ENCODE measurements around the gene VAV3. TPM values are rescaled to one million over a fixed set of nuclear protein-coding genes. Genes with fewer than 3 reads are reported as not detected.
A peak's percentile ranks its signal among the peaks of the same experiment; 100 is the strongest.

The VAV3 gene
- polyA plus RNA-seq, 1 donor (not counting 4 experiments of a cell fraction or from before 2014, with no cell fraction given), result 19.6 TPM

GRCh38 chr1:107649023-107649422, 316.0 kb downstream of the VAV3 start:
- no peaks in the 10 kb centered on the region for H3K9me3 ChIP-seq (ENCODE audit: control insufficient read depth, low read depth, low read length)

GRCh38 chr1:107648071-107648470, 316.9 kb downstream of the VAV3 start:
- H3K9me3 ChIP-seq (ENCODE audit: control insufficient read depth, low read depth, low read length), result no peaks in the 10 kb centered on the region
- dilution Hi-C loops (cut with MboI; ENCODE audit: extremely low pct_ligation_motif_present, low sequenced_read_pairs), result no loop called here

More at GRCh38 chr1:107649023-107649422, 316.0 kb downstream of the VAV3 start:
- no peak overlapping the region for H3K9ac ChIP-seq (ENCODE audit: control insufficient read depth, extremely low read depth, insufficient read depth, low read length)
- H3K27ac ChIP-seq (ENCODE audit: control insufficient read depth, insufficient read depth, low read length), result peak overlapping the region; percentile 59
- H3K4me2 ChIP-seq (ENCODE audit: control insufficient read depth, extremely low read depth, insufficient read depth, low read depth, low read length), result no peak overlapping the region
- FAIRE-seq (peak; percentile 39), DNase-seq (ENCODE audit: low read depth, low spot score) (no peak)
- no peaks in the 10 kb centered on the region for H3K27me3 ChIP-seq (ENCODE audit: control insufficient read depth, extremely low read depth, insufficient read depth, low read length)
- TF ChIP-seq, protein P1, sequence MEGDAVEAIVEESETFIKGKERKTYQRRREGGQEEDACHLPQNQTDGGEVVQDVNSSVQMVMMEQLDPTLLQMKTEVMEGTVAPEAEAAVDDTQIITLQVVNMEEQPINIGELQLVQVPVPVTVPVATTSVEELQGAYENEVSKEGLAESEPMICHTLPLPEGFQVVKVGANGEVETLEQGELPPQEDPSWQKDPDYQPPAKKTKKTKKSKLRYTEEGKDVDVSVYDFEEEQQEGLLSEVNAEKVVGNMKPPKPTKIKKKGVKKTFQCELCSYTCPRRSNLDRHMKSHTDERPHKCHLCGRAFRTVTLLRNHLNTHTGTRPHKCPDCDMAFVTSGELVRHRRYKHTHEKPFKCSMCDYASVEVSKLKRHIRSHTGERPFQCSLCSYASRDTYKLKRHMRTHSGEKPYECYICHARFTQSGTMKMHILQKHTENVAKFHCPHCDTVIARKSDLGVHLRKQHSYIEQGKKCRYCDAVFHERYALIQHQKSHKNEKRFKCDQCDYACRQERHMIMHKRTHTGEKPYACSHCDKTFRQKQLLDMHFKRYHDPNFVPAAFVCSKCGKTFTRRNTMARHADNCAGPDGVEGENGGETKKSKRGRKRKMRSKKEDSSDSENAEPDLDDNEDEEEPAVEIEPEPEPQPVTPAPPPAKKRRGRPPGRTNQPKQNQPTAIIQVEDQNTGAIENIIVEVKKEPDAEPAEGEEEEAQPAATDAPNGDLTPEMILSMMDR (optimal IDR thresholded peaks at IDR 0.05 in 1 of 3, IDR thresholded peaks at IDR 0.05 in 1 of 3, conservative IDR thresholded peaks at IDR 0.05 in 1 of 3; ENCODE audit: extremely low read depth in 1 of 3, insufficient read depth in 2 of 3, low read length in 3 of 3), result no peak
- TF ChIP-seq EZH2 (IDR thresholded peaks at IDR 0.05; ENCODE audit: low read length), result no peak
- H3K36me3 ChIP-seq (ENCODE audit: control insufficient read depth in 2 of 2, extremely low read depth in 1 of 2, insufficient read depth in 2 of 2, low read length in 2 of 2), result no peaks in the 10 kb centered on the region
- H4K20me1 ChIP-seq (ENCODE audit: control insufficient read depth, extremely low read depth, insufficient read depth, low read length), result no peaks in the 10 kb centered on the region
- H2AFZ ChIP-seq (ENCODE audit: control insufficient read depth, low read length), result peak overlapping the region; percentile 14
- H3K4me3 ChIP-seq (ENCODE audit: control insufficient read depth in 2 of 3, extremely low read depth in 1 of 3, insufficient read depth in 2 of 3, low read depth in 1 of 3, low read length in 3 of 3), result no peak overlapping the region
- peaks cover 32% of the 10 kb centered on the region for H3K4me1 ChIP-seq (ENCODE audit: control insufficient read depth, extremely low read depth, insufficient read depth, low read length)
- dilution Hi-C loops (cut with MboI; ENCODE audit: extremely low pct_ligation_motif_present, low sequenced_read_pairs), result no loop called here
- H3K9me1 ChIP-seq (ENCODE audit: control insufficient read depth, extremely low read depth, insufficient read depth, low read length), result no peaks in the 10 kb centered on the region
- H3K79me2 ChIP-seq (ENCODE audit: control insufficient read depth, insufficient read depth, low read length), result no peaks in the 10 kb centered on the region

More at GRCh38 chr1:107648071-107648470, 316.9 kb downstream of the VAV3 start:
- Histone ChIP-seq H2AFZ (ENCODE audit: control insufficient read depth, low read length) (no peak overlapping the region), H3K36me3 (ENCODE audit: control insufficient read depth in 2 of 2, extremely low read depth in 1 of 2, insufficient read depth in 2 of 2, low read length in 2 of 2) (no peaks in the 10 kb centered on the region), H3K4me2 (ENCODE audit: control insufficient read depth, extremely low read depth, insufficient read depth, low read depth, low read length) (peak overlapping the region; percentile 85), H3K27ac (ENCODE audit: control insufficient read depth, insufficient read depth, low read length) (peak overlapping the region; percentile 92), H3K4me3 (ENCODE audit: control insufficient read depth in 2 of 3, extremely low read depth in 1 of 3, insufficient read depth in 2 of 3, low read depth in 1 of 3, low read length in 3 of 3) (peak overlapping the region in 1 of 3 experiments; percentile 39), H3K4me1 (ENCODE audit: control insufficient read depth, extremely low read depth, insufficient read depth, low read length) (peaks cover 40% of the 10 kb centered on the region), H4K20me1 (ENCODE audit: control insufficient read depth, extremely low read depth, insufficient read depth, low read length) (no peaks in the 10 kb centered on the region), H3K9ac (ENCODE audit: control insufficient read depth, extremely low read depth, insufficient read depth, low read length) (peak overlapping the region; percentile 61), H3K27me3 (ENCODE audit: control insufficient read depth, extremely low read depth, insufficient read depth, low read length) (no peaks in the 10 kb centered on the region), H3K79me2 (ENCODE audit: control insufficient read depth, insufficient read depth, low read length) (no peaks in the 10 kb centered on the region), H3K9me1 (ENCODE audit: control insufficient read depth, extremely low read depth, insufficient read depth, low read length) (no peaks in the 10 kb centered on the region)
- FAIRE-seq (peak; percentile 89), DNase-seq (ENCODE audit: low read depth, low spot score) (peak; percentile 33)
- TF ChIP-seq, protein P1 (optimal IDR thresholded peaks at IDR 0.05 in 1 of 3, IDR thresholded peaks at IDR 0.05 in 1 of 3, conservative IDR thresholded peaks at IDR 0.05 in 1 of 3; ENCODE audit: extremely low read depth in 1 of 3, insufficient read depth in 2 of 3, low read length in 3 of 3), result no peak
- no peak for TF ChIP-seq EZH2 (IDR thresholded peaks at IDR 0.05; ENCODE audit: low read length)
